ENCODE measurements around the gene PSMC3IP. TPM values are rescaled to one million over a fixed set of nuclear protein-coding genes. Genes with fewer than 3 reads are reported as not detected.
"Not testable (repeated sequence)": the region's sequence is repeated elsewhere in the genome, so short reads cannot be mapped to it uniquely, and the experiment has no call there.

The PSMC3IP gene
- total RNA-seq, 1 donor from 2014 or later = 1.3 TPM

DNA sequence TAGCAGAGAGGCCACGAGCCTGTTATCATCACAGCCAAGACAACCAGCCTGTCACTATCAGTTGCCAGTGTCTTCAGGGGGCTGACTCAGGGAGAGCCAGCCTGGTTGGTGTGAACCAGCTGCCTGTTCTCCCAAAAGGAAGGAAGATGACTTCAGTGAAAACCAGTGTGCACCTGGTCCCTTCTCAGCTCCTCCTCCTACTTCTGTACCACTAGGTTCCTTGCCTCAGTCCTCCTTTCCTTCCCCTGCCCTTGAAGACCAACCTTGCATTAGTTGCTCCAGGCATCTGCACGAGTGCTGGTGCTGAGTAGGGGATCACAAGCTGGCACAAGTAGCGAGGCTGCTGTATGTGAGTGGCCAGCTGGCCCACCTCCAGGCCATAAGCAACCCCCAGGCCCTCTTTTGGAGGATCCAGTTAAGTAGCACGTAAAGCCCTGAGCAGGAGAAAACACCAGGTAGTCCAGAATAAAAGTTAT is 40.5 kb upstream of the PSMC3IP start:
- TF ChIP-seq CTCF (IDR thresholded peaks at IDR 0.05; ENCODE audit: insufficient read depth, low read length, severe bottlenecking) = no peak
- FAIRE-seq (peak; percentile 36), DNase-seq (ENCODE audit: low read depth) (peak; percentile 4)
- H3K4me3 ChIP-seq (ENCODE audit: low read depth, low read length) = no peak overlapping the region
- no peaks in the 10 kb centered on the region for H3K27me3 ChIP-seq (ENCODE audit: control insufficient read depth, insufficient read depth, low read length)
- peaks cover 16% of the 10 kb centered on the region for H3K36me3 ChIP-seq (ENCODE audit: control insufficient read depth, insufficient read depth, low read length)

DNA sequence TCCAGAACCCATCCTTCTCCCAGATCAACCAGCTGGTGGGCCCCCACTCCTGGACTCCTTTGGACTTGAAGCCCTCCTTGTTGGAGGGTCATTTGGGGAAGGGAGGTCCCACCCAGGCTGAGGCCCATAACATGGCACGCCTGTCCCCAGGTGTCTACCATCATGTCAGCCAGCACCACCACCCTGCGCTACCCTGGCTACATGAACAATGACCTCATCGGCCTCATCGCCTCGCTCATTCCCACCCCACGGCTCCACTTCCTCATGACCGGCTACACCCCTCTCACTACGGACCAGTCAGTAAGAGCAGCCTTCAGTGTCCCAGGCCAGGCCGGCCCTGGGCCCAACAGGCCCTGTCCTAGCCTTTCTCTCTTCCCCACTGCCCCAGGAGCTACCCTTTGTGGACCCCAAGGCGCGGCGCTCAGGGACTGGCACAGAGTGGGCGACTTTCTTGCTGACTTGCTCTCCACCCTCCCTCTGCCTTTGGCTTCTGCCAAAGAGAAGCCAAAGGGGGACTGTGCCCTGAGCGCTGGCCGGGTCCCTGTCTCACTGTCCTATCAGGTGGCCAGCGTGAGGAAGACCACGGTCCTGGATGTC is 36.3 kb upstream of the PSMC3IP start:
- FAIRE-seq (no peak), DNase-seq (ENCODE audit: low read depth) (no peak)
- Histone ChIP-seq H3K36me3 (ENCODE audit: control insufficient read depth, insufficient read depth, low read length) (peaks cover 24% of the 10 kb centered on the region), H3K27me3 (ENCODE audit: control insufficient read depth, insufficient read depth, low read length) (no peaks in the 10 kb centered on the region), H3K4me3 (ENCODE audit: low read depth, low read length) (no peak overlapping the region)
- no peak for TF ChIP-seq CTCF (IDR thresholded peaks at IDR 0.05; ENCODE audit: insufficient read depth, low read length, severe bottlenecking)

DNA sequence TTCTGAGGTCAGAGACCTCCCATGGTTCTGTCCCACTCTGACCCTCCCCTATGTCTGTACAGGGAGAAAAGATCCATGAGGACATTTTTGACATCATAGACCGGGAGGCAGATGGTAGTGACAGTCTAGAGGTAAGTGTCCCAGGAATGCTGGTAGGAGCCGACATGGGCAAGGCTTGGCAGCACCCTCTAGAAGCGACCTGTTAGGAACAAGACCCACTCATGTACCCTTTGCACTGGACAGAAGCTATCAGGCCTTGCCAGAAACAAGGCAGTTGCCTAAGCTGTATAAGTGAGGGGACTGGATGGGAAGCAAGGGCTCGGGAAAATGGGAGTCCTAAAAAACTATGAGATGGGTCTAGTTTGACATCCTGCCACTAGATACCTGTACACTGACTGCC is 34.5 kb upstream of the PSMC3IP start:
- DNase-seq (ENCODE audit: low read depth) = no peak
- no peak for FAIRE-seq
- no peak for TF ChIP-seq CTCF (IDR thresholded peaks at IDR 0.05; ENCODE audit: insufficient read depth, low read length, severe bottlenecking)
- Histone ChIP-seq H3K4me3 (ENCODE audit: low read depth, low read length) (no peak overlapping the region), H3K27me3 (ENCODE audit: control insufficient read depth, insufficient read depth, low read length) (no peaks in the 10 kb centered on the region), H3K36me3 (ENCODE audit: control insufficient read depth, insufficient read depth, low read length) (peaks cover 24% of the 10 kb centered on the region)

DNA sequence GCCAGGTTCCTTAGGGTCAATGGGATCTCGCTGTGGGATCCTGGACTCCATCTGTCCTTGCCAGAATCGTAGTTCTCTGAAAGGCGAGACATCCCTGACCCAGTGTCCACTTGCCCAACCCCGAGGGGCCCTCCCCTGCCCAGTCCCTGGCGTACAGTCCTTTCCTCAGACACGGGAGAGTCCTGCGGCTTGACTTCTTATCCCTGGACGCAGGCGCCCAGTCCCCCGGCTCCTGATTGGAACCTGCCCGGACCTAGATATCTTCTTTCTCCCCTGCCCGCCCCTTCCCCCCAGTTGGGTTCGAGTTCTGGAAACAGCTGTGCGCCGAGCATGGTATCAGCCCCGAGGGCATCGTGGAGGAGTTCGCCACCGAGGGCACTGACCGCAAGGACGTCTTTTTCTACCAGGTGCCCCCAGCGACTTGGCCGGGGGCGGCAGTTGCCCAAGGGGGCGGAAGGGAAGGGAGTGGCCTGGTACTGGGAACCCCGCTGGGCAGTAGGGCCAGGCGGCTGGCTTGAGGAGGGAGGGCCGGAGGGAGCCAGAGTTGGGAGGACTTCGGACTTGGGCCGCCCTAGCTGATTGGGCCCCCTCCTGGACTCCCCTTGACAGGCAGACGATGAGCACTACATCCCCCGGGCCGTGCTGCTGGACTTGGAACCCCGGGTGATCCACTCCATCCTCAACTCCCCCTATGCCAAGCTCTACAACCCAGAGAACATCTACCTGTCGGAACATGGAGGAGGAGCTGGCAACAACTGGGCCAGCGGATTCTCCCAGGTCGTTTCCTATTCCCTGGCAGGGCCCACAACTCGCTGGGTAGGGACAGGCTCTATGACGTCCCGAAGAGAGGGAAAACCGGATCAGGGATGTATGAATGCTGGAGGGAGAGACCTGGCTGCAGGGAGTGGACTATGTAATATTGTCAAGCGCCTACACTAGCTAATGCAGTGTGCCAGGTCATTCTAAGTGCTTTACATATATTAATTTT is 32.6 kb upstream of the PSMC3IP start:
- peaks cover 21% of the 10 kb centered on the region for H3K36me3 ChIP-seq (ENCODE audit: control insufficient read depth, insufficient read depth, low read length)
- not testable (repeated sequence) for FAIRE-seq; DNase-seq (ENCODE audit: low read depth); H3K27me3 ChIP-seq (ENCODE audit: control insufficient read depth, insufficient read depth, low read length)
- peak overlapping the region; percentile 51 for H3K4me3 ChIP-seq (ENCODE audit: low read depth, low read length)

DNA sequence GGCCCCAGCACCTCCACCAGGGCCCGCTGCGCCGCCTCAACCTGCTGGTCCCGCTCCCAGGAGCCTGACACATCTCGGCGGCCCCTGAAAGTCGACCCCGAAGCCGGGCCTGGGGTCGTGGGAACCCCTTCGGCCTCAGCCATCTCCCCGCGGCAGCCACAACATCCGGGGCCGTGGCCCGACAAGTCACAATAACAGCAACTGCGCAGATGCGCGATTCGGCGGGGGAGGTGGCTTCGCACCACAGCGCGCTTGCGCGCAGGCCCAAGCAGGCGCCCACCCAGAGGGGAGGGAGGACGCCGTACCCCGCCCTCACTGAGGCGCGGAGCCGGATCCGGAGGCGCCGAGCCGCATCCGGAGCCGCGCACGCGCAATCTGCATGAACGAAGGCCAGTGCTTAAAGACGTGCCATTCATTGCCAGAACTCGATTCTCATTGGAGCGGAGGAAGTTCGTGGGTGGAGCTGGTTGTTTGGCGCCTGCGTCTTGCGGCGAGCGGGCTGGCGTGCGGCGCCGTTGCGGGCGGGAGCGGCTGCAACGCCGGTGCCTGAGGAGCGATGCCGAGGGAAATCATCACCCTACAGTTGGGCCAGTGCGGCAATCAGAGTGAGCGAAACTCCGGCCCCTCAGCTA is 31.8 kb upstream of the PSMC3IP start, which contains the start of the genes RETREG3 and TUBG1:
TSS of gene RETREG3 (minus strand) at position 193 of the 632 bp plus-strand sequence. CDS start at position 143, 50 bp downstream.
TSS of gene TUBG1 (plus strand) at position 502 of the 632 bp plus-strand sequence. CDS start at position 557, 55 bp downstream.
- H3K27me3 ChIP-seq (ENCODE audit: control insufficient read depth, insufficient read depth, low read length) = no peaks in the 10 kb centered on the region
- H3K36me3 ChIP-seq (ENCODE audit: control insufficient read depth, insufficient read depth, low read length) = peaks cover 15% of the 10 kb centered on the region
- DNase-seq (ENCODE audit: low read depth) (peak; percentile 97), FAIRE-seq (peak; percentile 62)
- TF ChIP-seq CTCF (IDR thresholded peaks at IDR 0.05; ENCODE audit: insufficient read depth, low read length, severe bottlenecking) = peak; percentile 68
- peak within 1 kb of the TSS; percentile 72 for H3K4me3 ChIP-seq (ENCODE audit: low read depth, low read length)
